Ishikawa (cell line): ENCODE data around the gene ATG9A.

ENCODE experiments used
- CEBPB ChIP-seq: IDR thresholded peaks from 2 replicates; pipeline ENCODE4 v1.6.1; 2012
- CREB1 ChIP-seq: IDR thresholded peaks from 2 replicates; pipeline ENCODE4 v1.6.1; 2012; ENCODE audit warnings: low read depth
- EP300 ChIP-seq: IDR thresholded peaks from 2 replicates; pipeline ENCODE4 v1.6.1; 2012; ENCODE audit warnings: borderline replicate concordance
- FOXM1 ChIP-seq: IDR thresholded peaks from 2 replicates; pipeline ENCODE4 v1.6.1; 2012; ENCODE audit warnings: low read depth, borderline replicate concordance
- NFIC ChIP-seq: IDR thresholded peaks from 2 replicates; pipeline ENCODE4 v1.6.1; 2012
- RAD21 ChIP-seq: IDR thresholded peaks from 2 replicates; pipeline ENCODE4 v1.6.1; 2012; ENCODE audit warnings: low read depth
- TAF1 ChIP-seq: IDR thresholded peaks from 2 replicates; pipeline ENCODE4 v1.6.1; 2012; ENCODE audit warnings: low read depth, mild to moderate bottlenecking
- TCF12 ChIP-seq: IDR thresholded peaks from 2 replicates; pipeline ENCODE4 v1.6.1; 2012; ENCODE audit warnings: low read depth
- TEAD4 ChIP-seq: IDR thresholded peaks from 2 replicates; pipeline ENCODE4 v1.6.1; 2012
- YY1 ChIP-seq: IDR thresholded peaks from 2 replicates; pipeline ENCODE4 v1.6.1; 2012; ENCODE audit warnings: low read depth
- ZBTB7A ChIP-seq: IDR thresholded peaks from 2 replicates; pipeline ENCODE4 v1.6.1; 2012; ENCODE audit warnings: low read depth
- TF ChIP-seq, protein P1 (sequence below): IDR thresholded peaks from 2 replicates; pipeline ENCODE4 v1.6.1; 2012
- TF ChIP-seq, protein P2 (sequence below): IDR thresholded peaks from 2 replicates; pipeline ENCODE4 v1.6.1; 2012; ENCODE audit warnings: low read depth, mild to moderate bottlenecking

GRCh38 chr2:219179601-219180465 lies 49.6 kb downstream of the ATG9A start:
- TF ChIP-seq CEBPB (no peak), EP300 (no peak), TEAD4 (no peak), NFIC (no peak), TAF1 (no peak), YY1 (no peak), TCF12 (no peak), FOXM1 (no peak), RAD21 (no peak), ZBTB7A (no peak), CREB1 (no peak)
- TF ChIP-seq, protein P1, sequence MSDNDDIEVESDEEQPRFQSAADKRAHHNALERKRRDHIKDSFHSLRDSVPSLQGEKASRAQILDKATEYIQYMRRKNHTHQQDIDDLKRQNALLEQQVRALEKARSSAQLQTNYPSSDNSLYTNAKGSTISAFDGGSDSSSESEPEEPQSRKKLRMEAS, result no peak
- TF ChIP-seq, protein P2, sequence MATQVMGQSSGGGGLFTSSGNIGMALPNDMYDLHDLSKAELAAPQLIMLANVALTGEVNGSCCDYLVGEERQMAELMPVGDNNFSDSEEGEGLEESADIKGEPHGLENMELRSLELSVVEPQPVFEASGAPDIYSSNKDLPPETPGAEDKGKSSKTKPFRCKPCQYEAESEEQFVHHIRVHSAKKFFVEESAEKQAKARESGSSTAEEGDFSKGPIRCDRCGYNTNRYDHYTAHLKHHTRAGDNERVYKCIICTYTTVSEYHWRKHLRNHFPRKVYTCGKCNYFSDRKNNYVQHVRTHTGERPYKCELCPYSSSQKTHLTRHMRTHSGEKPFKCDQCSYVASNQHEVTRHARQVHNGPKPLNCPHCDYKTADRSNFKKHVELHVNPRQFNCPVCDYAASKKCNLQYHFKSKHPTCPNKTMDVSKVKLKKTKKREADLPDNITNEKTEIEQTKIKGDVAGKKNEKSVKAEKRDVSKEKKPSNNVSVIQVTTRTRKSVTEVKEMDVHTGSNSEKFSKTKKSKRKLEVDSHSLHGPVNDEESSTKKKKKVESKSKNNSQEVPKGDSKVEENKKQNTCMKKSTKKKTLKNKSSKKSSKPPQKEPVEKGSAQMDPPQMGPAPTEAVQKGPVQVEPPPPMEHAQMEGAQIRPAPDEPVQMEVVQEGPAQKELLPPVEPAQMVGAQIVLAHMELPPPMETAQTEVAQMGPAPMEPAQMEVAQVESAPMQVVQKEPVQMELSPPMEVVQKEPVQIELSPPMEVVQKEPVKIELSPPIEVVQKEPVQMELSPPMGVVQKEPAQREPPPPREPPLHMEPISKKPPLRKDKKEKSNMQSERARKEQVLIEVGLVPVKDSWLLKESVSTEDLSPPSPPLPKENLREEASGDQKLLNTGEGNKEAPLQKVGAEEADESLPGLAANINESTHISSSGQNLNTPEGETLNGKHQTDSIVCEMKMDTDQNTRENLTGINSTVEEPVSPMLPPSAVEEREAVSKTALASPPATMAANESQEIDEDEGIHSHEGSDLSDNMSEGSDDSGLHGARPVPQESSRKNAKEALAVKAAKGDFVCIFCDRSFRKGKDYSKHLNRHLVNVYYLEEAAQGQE, result no peak
